BE2C (cell line): ENCODE results near the gene FRG2C.
"Not testable (repeated sequence)": the region's sequence is repeated elsewhere in the genome, so short reads cannot be mapped to it uniquely, and the experiment has no call there.

Experiments used
- DNase-seq: peaks from one replicate; pipeline ENCODE4 v3.0.0-alpha.2; 2020
- H3K27me3 ChIP-seq: fragments of 250-450 bp; sonication (Bioruptor Pico); 2 replicates; pipeline ENCODE4 v1.5.1; 2020; ENCODE audit warnings: mild to moderate bottlenecking
- H3K36me3 ChIP-seq: fragments of 250-450 bp; sonication (Bioruptor Pico); 2 replicates; pipeline ENCODE4 v1.5.1; 2020; ENCODE audit warnings: mild to moderate bottlenecking
- H3K4me1 ChIP-seq: fragments of 250-450 bp; sonication (Bioruptor Pico); 2 replicates; pipeline ENCODE4 v1.5.1; 2020
- H3K4me3 ChIP-seq: 2 replicates; pipeline ENCODE4 v1.5.1; 2011; ENCODE audit warnings: low read depth, low read length
- H3K9me3 ChIP-seq: fragments of 250-450 bp; sonication (Bioruptor Pico); 2 replicates; pipeline ENCODE4 v1.5.1; 2020
- CTCF ChIP-seq: IDR thresholded peaks from 2 replicates; pipeline ENCODE4 v1.5.1; 2012; ENCODE audit warnings: mild to moderate bottlenecking, low read depth, low read length

FRG2C gene

GRCh38 chr3:75671287-75672139 is 7.4 kb downstream of the FRG2C start:
- not testable (repeated sequence) for H3K36me3 ChIP-seq, H3K4me1 ChIP-seq, H3K9me3 ChIP-seq, DNase-seq
- Histone ChIP-seq H3K4me3 (peak overlapping the region; percentile 53), H3K27me3 (peaks cover 27% of the 10 kb centered on the region)

GRCh38 chr3:75672140-75672775 is 8.1 kb downstream of the FRG2C start:
- peak overlapping the region; percentile 53 for H3K4me3 ChIP-seq
- not testable (repeated sequence) for H3K9me3 ChIP-seq, H3K4me1 ChIP-seq, H3K36me3 ChIP-seq
- peak; percentile 81 for DNase-seq
- H3K27me3 ChIP-seq: peaks cover 27% of the 10 kb centered on the region
- TF ChIP-seq CTCF: peak; percentile 31

GRCh38 chr3:75683965-75684364 is 19.8 kb downstream of the FRG2C start:
- not testable (repeated sequence) for H3K4me3 ChIP-seq, H3K27me3 ChIP-seq

GRCh38 chr3:75687323-75687722 is 23.2 kb downstream of the FRG2C start:
- no peak for TF ChIP-seq CTCF
- H3K4me1 ChIP-seq: no peaks in the 10 kb centered on the region
- no peaks in the 10 kb centered on the region for H3K36me3 ChIP-seq
- no peak overlapping the region for H3K4me3 ChIP-seq
- no peak for DNase-seq
- H3K27me3 ChIP-seq: no peaks in the 10 kb centered on the region
- no peaks in the 10 kb centered on the region for H3K9me3 ChIP-seq

More at GRCh38 chr3:75683965-75684364, 19.8 kb downstream of the FRG2C start:
- H3K9me3 ChIP-seq, H3K36me3 ChIP-seq, H3K4me1 ChIP-seq, DNase-seq: not testable (repeated sequence)

- no peak for TF ChIP-seq CTCF
- no peak for DNase-seq
- no peaks in the 10 kb centered on the region for H3K4me1 ChIP-seq
- no peaks in the 10 kb centered on the region for H3K9me3 ChIP-seq
- no peaks in the 10 kb centered on the region for H3K27me3 ChIP-seq
- no peaks in the 10 kb centered on the region for H3K36me3 ChIP-seq
- H3K4me3 ChIP-seq: no peak overlapping the region
Observed at GRCh38 chr3:75692061-75692460, 27.9 kb downstream of the FRG2C start.
